HUES6 (cell line): ENCODE results near the gene FCHSD2.
"Not testable (repeated sequence)": the region's sequence is repeated elsewhere in the genome, so short reads cannot be mapped to it uniquely, and the experiment has no call there.

Source experiments
- H3K27ac ChIP-seq: 2 replicates; pipeline ENCODE4 v1.7.0; 2013; ENCODE audit warnings: low read depth, mild to moderate bottlenecking, low read length, inconsistent platforms
- H3K27me3 ChIP-seq: 2 replicates; pipeline ENCODE4 v1.6.1; 2013; ENCODE audit warnings: low read length; ENCODE audit not compliant: control insufficient read depth, insufficient read depth
- H3K36me3 ChIP-seq: 2 replicates; pipeline ENCODE4 v1.6.1; 2013; ENCODE audit warnings: low read length; ENCODE audit not compliant: control insufficient read depth, insufficient read depth
- H3K4me1 ChIP-seq: 2 replicates; pipeline ENCODE4 v1.6.1; 2013; ENCODE audit warnings: low read length; ENCODE audit not compliant: control insufficient read depth, insufficient read depth
- H3K4me3 ChIP-seq: 2 replicates; pipeline ENCODE4 v1.5.1; 2013; ENCODE audit warnings: low read depth, low read length
- H3K9ac ChIP-seq: one replicate; pipeline ENCODE4 v1.6.1; 2013; ENCODE audit warnings: mild to moderate bottlenecking, low read length
- H3K9me3 ChIP-seq: 2 replicates; pipeline ENCODE4 v1.6.1; 2013; ENCODE audit warnings: low read depth, low read length; ENCODE audit not compliant: control insufficient read depth, insufficient read depth

FCHSD2 gene

DNA sequence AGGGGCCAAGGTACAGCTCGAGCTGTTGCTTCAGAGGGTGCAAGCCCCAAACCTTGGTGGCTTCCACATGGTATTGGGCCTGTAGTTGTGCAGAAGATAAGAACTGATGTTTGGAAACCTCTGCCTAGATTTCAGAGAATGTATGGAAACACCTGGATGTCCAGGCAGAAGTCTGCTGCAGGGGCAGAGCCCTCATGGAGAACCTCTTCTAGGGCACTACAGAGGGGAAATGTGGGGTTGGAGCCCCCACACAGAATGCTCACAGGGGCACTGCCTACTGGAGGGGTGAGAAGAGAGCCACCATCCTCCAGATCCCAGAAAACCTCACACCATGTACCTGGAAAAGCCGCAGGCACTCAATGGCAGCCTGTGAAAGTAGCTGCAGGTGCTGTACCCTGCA is 114.3 kb downstream of the FCHSD2 start:
- H3K27me3 ChIP-seq, H3K36me3 ChIP-seq, H3K9ac ChIP-seq, H3K27ac ChIP-seq, H3K4me3 ChIP-seq, H3K4me1 ChIP-seq: not testable (repeated sequence)
- H3K9me3 ChIP-seq: peaks cover 41% of the 10 kb centered on the region

DNA sequence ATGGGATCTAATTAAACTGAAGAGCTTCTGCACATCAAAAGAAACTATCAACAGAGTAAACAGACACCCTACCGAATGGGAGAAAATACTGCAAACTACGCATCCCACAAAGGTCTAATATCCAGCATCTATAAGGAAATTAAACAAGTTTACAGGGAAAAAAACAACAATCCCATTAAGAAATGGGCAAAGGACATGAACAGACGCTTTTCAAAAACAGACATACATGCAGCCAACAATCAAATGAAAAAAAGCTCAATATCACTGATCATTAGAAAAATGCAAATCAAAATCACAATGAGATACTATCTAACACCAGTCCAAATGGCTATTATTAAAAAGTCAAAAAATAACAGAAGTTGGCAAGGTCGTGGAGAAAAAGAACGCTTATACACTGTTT is 117.5 kb downstream of the FCHSD2 start:
- H3K4me3 ChIP-seq: no peak overlapping the region
- H3K36me3 ChIP-seq: no peaks in the 10 kb centered on the region
- H3K9me3 ChIP-seq: peaks cover 41% of the 10 kb centered on the region
- 0 out of 2 replicates have a peak, but pooled peaks cover 3% of the 10 kb centered on the region for H3K4me1 ChIP-seq
- no peak overlapping the region for H3K27ac ChIP-seq
- no peak overlapping the region for H3K9ac ChIP-seq
- no peaks in the 10 kb centered on the region for H3K27me3 ChIP-seq

- Histone ChIP-seq H3K36me3 (no peaks in the 10 kb centered on the region), H3K27ac (no peak overlapping the region), H3K9me3 (peaks cover 6% of the 10 kb centered on the region; the same call in 1 of the 2 replicates), H3K9ac (no peak overlapping the region), H3K4me1 (no peaks in the 10 kb centered on the region), H3K27me3 (no peaks in the 10 kb centered on the region), H3K4me3 (no peak overlapping the region)
These were observed 122.1 kb downstream of the FCHSD2 start for GRCh38 chr11:73019996-73020395.

GRCh38 chr11:73019449-73019848 is 122.7 kb downstream of the FCHSD2 start:
- H3K27me3 ChIP-seq: no peaks in the 10 kb centered on the region
- no peak overlapping the region for H3K4me3 ChIP-seq
- H3K4me1 ChIP-seq: no peaks in the 10 kb centered on the region
- H3K36me3 ChIP-seq: no peaks in the 10 kb centered on the region
- 0 out of 2 replicates have a peak, but pooled peaks cover 4% of the 10 kb centered on the region for H3K9me3 ChIP-seq
- no peak overlapping the region for H3K27ac ChIP-seq
- H3K9ac ChIP-seq: no peak overlapping the region

DNA sequence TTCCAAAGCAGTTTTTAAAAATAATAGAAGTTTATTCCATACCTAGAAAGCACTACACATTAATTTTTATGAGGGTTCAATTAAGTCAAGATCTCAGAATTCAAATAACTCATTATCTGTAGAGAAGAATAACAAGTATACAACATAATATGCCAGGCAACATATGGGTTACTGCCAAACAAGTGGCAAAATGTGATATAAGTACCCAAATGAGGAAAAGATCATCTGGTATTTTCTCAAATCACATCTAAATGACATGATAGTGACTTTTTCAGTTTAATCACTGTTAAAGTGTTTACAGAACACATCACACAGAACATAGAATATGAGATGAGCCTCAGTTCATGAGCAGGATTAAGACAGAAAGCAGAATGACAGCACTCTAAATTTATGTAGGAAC is 123.3 kb downstream of the FCHSD2 start:
- Histone ChIP-seq H3K9me3 (no peaks in the 10 kb centered on the region), H3K27me3 (no peaks in the 10 kb centered on the region), H3K9ac (no peak overlapping the region), H3K36me3 (no peaks in the 10 kb centered on the region), H3K4me3 (no peak overlapping the region), H3K4me1 (peaks cover under 1% of the 10 kb centered on the region; the same call in 1 of the 2 replicates), H3K27ac (no peak overlapping the region)

DNA sequence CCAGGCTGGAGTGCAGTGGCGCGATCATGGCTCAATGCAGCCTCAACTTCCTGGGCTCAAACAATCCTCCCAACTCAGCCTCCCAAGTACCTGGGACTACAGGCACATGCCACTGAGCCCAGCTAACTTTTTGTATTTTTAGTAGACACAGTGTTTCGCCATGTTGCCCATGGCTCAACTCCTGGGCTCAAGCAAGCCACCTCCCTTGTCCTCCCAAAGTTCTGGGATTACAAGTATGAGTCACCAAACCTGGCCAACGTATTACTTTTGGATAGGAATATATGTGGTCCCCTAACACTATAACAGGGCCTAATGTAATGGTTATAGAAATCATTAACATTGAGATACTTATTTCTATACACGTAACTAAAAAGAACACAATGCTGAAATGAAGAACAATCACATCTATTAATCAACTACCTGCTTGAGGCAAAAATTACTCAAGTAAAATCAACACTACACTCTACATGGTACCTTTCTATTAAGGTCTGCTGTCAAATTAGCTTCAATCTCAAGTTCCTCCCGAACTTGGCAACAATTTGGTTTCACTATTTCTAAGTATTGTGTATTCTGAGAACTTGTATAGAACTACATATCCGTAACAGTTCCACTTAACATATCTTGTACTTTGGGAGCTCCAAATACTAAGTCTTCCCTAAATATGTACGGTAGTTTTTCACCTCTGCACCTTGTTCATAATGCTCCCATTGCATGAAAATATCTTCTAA is 124.9 kb downstream of the FCHSD2 start:
- Histone ChIP-seq H3K9ac (no peak overlapping the region), H3K27ac (no peak overlapping the region), H3K4me1 (peaks cover 15% of the 10 kb centered on the region), H3K27me3 (no peaks in the 10 kb centered on the region), H3K4me3 (no peak overlapping the region), H3K9me3 (no peaks in the 10 kb centered on the region), H3K36me3 (no peaks in the 10 kb centered on the region)

DNA sequence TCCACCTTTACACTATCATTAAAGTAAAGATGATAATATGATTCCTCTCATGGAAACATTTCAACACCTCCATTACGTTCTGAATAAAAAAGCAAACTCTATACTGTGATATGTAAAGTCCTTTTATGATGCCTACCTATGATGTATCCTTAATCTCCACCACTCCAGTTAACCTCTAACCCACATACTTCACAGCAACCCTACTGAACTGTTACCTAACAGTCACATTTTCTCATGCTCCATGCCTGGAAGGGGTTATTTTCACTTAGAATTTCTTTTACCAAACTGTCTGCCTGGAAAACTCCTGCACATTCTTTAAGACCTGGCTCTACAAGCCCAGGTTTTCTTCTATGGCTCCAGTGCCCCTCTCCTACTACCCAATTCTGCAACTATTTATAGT is 129.1 kb downstream of the FCHSD2 start:
- peaks cover 27% of the 10 kb centered on the region for H3K4me1 ChIP-seq
- H3K9me3 ChIP-seq: peaks cover 5% of the 10 kb centered on the region; the same call in 1 of the 2 replicates
- H3K9ac ChIP-seq: no peak overlapping the region
- H3K27me3 ChIP-seq: no peaks in the 10 kb centered on the region
- no peak overlapping the region for H3K4me3 ChIP-seq
- H3K36me3 ChIP-seq: no peaks in the 10 kb centered on the region
- peak overlapping the region; percentile 53; the same call in 1 of the 2 replicates for H3K27ac ChIP-seq

DNA sequence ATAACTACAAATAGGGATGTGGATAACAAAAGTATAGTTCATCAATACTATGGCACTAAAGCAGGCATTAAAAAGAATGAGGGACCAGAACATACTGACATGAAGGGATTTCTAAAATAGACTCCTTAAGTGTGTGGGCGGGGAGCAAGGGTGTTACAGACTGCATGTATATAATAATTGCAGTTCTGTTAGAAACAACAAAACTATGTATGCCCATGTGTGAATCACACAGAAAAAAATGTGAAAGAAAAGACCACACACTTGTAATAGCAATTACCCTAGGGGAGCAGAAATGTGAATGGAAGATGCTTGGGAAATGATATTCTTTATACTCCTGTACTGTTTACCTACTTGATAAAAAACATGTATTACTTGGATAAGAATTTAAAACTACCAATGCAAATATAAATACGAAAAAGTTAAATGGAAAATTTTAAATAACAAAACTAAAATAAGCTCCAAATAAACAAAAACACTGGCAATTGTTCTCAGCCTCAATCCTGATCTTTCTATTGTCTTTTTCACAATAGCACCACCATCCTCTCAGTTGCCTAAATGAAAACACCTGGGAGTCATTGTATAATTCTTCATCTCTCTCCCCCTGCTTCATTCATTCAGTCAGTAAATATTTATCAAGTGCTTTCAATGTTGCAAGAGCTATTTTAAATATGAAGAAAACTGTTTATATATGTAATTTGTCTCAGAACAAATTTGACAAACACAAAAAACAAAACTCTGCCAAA is 129.8 kb downstream of the FCHSD2 start:
- Histone ChIP-seq H3K9me3 (peaks cover 5% of the 10 kb centered on the region; the same call in 1 of the 2 replicates), H3K4me3 (no peak overlapping the region), H3K36me3 (no peaks in the 10 kb centered on the region), H3K27ac (peak overlapping the region; percentile 53; the same call in 1 of the 2 replicates), H3K9ac (no peak overlapping the region), H3K27me3 (no peaks in the 10 kb centered on the region), H3K4me1 (peaks cover 27% of the 10 kb centered on the region)

GRCh38 chr11:73011126-73011817 is 130.8 kb downstream of the FCHSD2 start:
- no peaks in the 10 kb centered on the region for H3K36me3 ChIP-seq
- H3K27me3 ChIP-seq: no peaks in the 10 kb centered on the region
- no peak overlapping the region for H3K27ac ChIP-seq
- H3K4me1 ChIP-seq: peaks cover 27% of the 10 kb centered on the region
- H3K4me3 ChIP-seq: no peak overlapping the region
- no peak overlapping the region for H3K9ac ChIP-seq
- H3K9me3 ChIP-seq: peaks cover 5% of the 10 kb centered on the region; the same call in 1 of the 2 replicates

DNA sequence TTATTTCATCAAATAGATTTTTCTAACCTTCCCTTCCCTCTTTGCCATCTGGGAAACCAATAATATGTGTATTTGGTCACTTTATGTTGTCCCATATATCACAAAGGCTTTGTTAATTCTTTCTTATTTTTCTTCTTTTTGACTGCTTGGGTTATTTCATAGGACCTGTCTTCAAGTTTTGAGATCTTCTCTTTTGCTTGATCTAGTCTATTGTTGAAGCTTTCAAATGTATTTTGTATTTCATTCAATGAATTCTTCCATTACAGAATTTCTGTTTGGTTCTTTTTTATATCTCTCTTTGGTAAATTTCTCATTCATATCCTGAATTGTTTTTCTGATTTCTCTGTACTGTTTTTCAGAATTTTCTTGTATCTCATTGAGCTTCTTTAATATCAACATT is 132.1 kb downstream of the FCHSD2 start:
- no peaks in the 10 kb centered on the region for H3K27me3 ChIP-seq
- H3K27ac ChIP-seq: no peak overlapping the region
- H3K9me3 ChIP-seq: peaks cover 5% of the 10 kb centered on the region; the same call in 1 of the 2 replicates
- H3K4me3 ChIP-seq: no peak overlapping the region
- peaks cover 27% of the 10 kb centered on the region for H3K4me1 ChIP-seq
- no peak overlapping the region for H3K9ac ChIP-seq
- no peaks in the 10 kb centered on the region for H3K36me3 ChIP-seq

DNA sequence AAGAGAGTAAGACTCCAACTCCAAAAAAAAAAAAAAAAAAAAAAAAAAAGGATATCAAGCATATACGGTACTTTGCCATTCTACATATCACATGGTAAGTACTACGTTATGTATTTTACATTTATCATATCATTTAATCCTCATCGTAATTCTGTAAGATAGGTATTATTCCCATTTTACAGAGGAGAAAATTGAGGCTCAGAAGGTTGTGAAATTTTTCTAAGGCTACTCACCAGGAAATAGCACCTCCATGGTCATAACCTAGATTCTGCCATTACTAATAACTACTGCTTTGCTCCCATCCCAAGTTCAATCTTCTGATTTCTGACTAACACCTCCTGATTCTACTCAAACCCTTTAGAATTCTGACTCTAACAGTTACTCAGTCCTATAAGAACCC is 138.0 kb downstream of the FCHSD2 start:
- no peak overlapping the region for H3K27ac ChIP-seq
- no peak overlapping the region for H3K9ac ChIP-seq
- 0 out of 2 replicates have a peak, but pooled peaks cover 1% of the 10 kb centered on the region for H3K9me3 ChIP-seq
- no peaks in the 10 kb centered on the region for H3K4me1 ChIP-seq
- H3K4me3 ChIP-seq: no peak overlapping the region
- no peaks in the 10 kb centered on the region for H3K27me3 ChIP-seq
- no peaks in the 10 kb centered on the region for H3K36me3 ChIP-seq
